Activated gamma-delta T cell treated with Interleukin-2 at 50 U/mL for 16 hours (primary cell): ENCODE measurements around the gene PC.
"Not testable (repeated sequence)": the region's sequence is repeated elsewhere in the genome, so short reads cannot be mapped to it uniquely, and the experiment has no call there.

Experiments used
- DNase-seq: peaks from one replicate; pipeline ENCODE4 v3.0.0-alpha.2; 2020

PC gene

GRCh38 chr11:66835768-66836405 is 122.3 kb downstream of the PC start:
- DNase-seq = no peak

DNA sequence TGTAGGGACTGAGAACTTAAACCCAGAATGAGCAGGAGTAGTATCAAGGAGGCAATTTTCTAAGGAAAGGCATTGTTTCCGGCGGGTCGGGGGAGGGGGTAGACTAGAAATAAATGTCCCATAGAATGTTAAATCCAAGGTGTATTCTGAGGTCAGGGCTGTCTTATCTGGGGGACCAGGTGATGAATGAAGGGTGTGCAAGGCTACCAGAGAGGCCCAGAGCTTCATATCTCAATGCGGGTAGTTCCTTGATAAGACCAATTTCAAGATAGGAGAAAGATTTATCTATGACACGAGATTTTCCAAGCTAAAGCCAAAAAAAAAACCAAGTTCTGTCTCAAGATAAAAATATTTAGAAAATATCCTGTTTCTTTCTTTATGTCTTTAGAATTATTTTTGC is 123.2 kb downstream of the PC start:
- no peak for DNase-seq

- DNase-seq = no peak
Measured at GRCh38 chr11:66834539-66834845, 123.7 kb downstream of the PC start.

- DNase-seq = not testable (repeated sequence)
Measured at GRCh38 chr11:66824573-66824972, 133.6 kb downstream of the PC start.

DNA sequence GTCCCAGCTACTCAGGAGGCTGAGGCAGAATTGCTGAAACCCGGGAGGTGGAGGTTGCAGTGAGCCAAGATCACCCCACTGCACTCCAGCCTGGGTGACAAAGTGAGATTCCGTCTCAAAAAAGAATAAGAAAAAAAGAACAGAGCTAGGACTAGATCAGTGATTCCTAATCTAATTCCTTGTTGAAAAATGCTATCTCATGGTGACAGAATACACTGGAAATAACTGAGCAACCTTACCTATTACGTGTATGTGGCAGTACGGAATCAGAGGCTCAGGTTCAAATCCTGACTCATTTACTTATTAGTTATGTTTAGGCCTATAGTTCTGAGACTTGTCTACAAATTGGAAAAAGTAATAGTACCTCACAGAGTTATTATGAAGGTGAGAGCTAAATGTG is 134.5 kb downstream of the PC start:
- DNase-seq = no peak

GRCh38 chr11:66820901-66821300 is 137.3 kb downstream of the PC start:
- no peak for DNase-seq

- DNase-seq = no peak
Measured at GRCh38 chr11:66820381-66820780, 137.8 kb downstream of the PC start.

GRCh38 chr11:66818231-66818955 is 139.8 kb downstream of the PC start:
- DNase-seq = no peak

DNA sequence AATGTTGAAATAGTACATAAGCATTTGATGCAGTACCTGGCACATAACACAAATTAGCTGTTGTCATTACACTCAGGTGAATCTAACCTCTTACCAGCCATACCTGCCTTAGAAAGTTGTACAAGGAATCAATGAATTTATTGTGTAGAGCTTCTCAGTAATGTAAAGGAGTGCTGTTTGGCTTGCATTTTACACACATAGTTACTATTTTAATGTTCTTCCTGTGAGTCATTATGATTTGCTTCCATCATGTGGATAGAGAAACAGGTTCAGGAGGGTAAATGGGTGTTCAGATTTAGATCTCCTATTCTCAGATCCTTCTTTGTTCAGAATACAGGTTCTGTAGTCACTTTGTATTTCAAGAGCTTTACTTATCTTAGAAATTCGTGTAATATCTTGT is 142.5 kb downstream of the PC start:
- DNase-seq = no peak

DNA sequence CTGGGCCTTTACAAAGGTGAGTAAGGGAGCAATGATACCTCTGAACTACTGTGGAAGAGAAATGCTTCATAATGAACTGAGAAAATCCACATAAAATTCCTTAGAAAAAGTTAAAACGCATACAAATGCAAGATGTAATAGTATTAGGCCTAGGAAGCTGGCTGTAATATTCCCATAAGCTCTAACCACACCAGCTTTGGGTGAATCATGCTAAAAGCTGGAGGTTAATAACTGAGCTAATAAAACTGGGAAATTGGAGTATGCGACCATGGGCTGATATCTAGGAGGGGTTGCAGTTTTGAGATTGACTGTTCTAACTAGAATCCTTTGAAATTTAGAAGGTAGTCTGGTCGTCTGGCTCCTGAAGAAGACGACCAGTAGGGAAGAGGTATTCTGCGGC is 143.5 kb downstream of the PC start:
- DNase-seq = no peak

DNA sequence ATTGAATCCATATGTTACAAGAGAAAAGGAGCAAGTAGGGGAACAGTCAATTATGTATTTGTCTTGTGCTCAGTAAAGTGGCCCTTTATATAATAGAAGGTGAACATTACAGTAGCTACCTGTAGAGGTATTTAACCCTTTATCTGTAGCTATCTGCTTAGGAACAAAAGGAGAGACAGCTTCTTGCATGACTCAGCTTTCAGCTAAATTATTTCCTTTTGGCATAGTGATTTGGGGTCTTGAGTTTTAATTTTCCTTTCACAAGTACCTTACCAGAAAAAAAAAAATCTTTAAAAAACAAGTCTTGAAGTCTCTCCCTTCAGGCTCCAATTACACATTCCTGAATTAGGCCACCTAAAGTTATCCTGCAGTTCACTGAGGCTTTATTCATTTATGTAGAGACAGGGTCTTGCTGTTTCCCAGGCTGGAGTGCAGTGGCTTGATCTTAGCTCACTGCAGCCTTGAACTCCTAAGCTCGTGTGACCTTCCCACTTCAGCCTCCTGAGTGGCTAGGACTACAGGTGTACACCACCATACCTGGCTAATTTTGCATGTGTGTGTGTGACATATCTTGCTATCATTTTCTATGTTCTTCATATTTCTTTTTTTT is 147.5 kb downstream of the PC start:
- DNase-seq = no peak

GRCh38 chr11:66809592-66809991 is 148.6 kb downstream of the PC start:
- DNase-seq = no peak

- DNase-seq = no peak
Measured at GRCh38 chr11:66800720-66801428, 157.3 kb downstream of the PC start.

- not testable (repeated sequence) for DNase-seq
Measured at GRCh38 chr11:66799815-66800214, 158.4 kb downstream of the PC start.
